ENCODE results near the gene EMC8. TPM values are rescaled to one million over a fixed set of nuclear protein-coding genes. Genes with fewer than 3 reads are reported as not detected.
A peak's percentile ranks its signal among the peaks of the same experiment; 100 is the strongest.

The EMC8 gene
- total and polyA plus RNA-seq, 5 experiments from 2014 or later = 21.6 to 38.7 (median 28.6) TPM

GRCh38 chr16:85830821-85831220 is 31.5 kb upstream of the EMC8 start:
- POLR2A ChIA-PET = no interaction called here
- Mint-ChIP-seq H3K27me3 (peaks cover 13 to 49% (median 33%) of the 10 kb centered on the region in 5 donors), H3K9me3 (no peaks in the 10 kb centered on the region), H3K4me1 (peaks cover 8 to 34% (median 11%) of the 10 kb centered on the region in 4 donors), H3K4me3 (peak overlapping the region in 2 of 10 donors; percentile 25 to 63), H3K27ac (peak overlapping the region in 1 of 10 donors; percentile 72), H3K36me3 (no peaks in the 10 kb centered on the region)
- ATAC-seq = no peak
- DNase-seq = no peak

- ATAC-seq (no peak), DNase-seq (peak in 1 of 10 donors; percentile 6)
- Mint-ChIP-seq H3K27me3 (peaks cover 13 to 41% (median 33%) of the 10 kb centered on the region in 5 donors), H3K36me3 (no peaks in the 10 kb centered on the region), H3K4me3 (peak overlapping the region in 9 of 10 donors; percentile 28 to 78 (median 51)), H3K27ac (peak overlapping the region in 1 of 10 donors; percentile 29), H3K9me3 (no peaks in the 10 kb centered on the region), H3K4me1 (peaks cover 8 to 34% (median 11%) of the 10 kb centered on the region in 4 donors)
- POLR2A ChIA-PET = no interaction called here
These were observed 30.6 kb upstream of the EMC8 start for GRCh38 chr16:85829751-85830445.

- no peak for ATAC-seq
- Mint-ChIP-seq H3K36me3 (no peaks in the 10 kb centered on the region), H3K4me3 (peak overlapping the region in 9 of 10 donors; percentile 33 to 78 (median 52)), H3K9me3 (no peaks in the 10 kb centered on the region), H3K27ac (peak overlapping the region in 2 of 10 donors; percentile 35 to 64), H3K4me1 (peaks cover 8 to 34% (median 11%) of the 10 kb centered on the region in 4 donors), H3K27me3 (peaks cover 13 to 42% (median 33%) of the 10 kb centered on the region in 5 donors)
- POLR2A ChIA-PET = no interaction called here
- no peak for DNase-seq
These were observed 29.9 kb upstream of the EMC8 start for GRCh38 chr16:85829171-85829719.

GRCh38 chr16:85828166-85828565 is 28.8 kb upstream of the EMC8 start:
- Mint-ChIP-seq H3K9me3 (no peaks in the 10 kb centered on the region), H3K27me3 (peaks cover 12 to 37% (median 25%) of the 10 kb centered on the region in 5 donors), H3K36me3 (no peaks in the 10 kb centered on the region), H3K27ac (peak overlapping the region in 1 of 10 donors; percentile 28), H3K4me3 (no peak overlapping the region), H3K4me1 (peaks cover 8 to 32% (median 11%) of the 10 kb centered on the region in 4 donors)
- POLR2A ChIA-PET = no interaction called here
- DNase-seq (no peak), ATAC-seq (no peak)

GRCh38 chr16:85826686-85827247 is 27.4 kb upstream of the EMC8 start:
- Mint-ChIP-seq H3K36me3 (no peaks in the 10 kb centered on the region), H3K27me3 (peaks cover 7 to 23% (median 14%) of the 10 kb centered on the region in 5 donors), H3K4me1 (peaks cover 8 to 23% (median 11%) of the 10 kb centered on the region in 4 donors), H3K4me3 (no peak overlapping the region), H3K9me3 (no peaks in the 10 kb centered on the region), H3K27ac (no peak overlapping the region)
- no peak for DNase-seq
- POLR2A ChIA-PET = no interaction called here
- ATAC-seq = no peak

GRCh38 chr16:85825326-85825725 is 26.0 kb upstream of the EMC8 start:
- DNase-seq (no peak), ATAC-seq (no peak)
- H3K4me3 Mint-ChIP-seq = no peak overlapping the region
- no peaks in the 10 kb centered on the region for H3K36me3 Mint-ChIP-seq
- H3K27me3 Mint-ChIP-seq = peaks cover 0 to 9% (median 1%) of the 10 kb centered on the region in 5 donors
- POLR2A ChIA-PET = no interaction called here
- peaks cover 6 to 23% (median 15%) of the 10 kb centered on the region in 4 donors for H3K4me1 Mint-ChIP-seq
- H3K27ac Mint-ChIP-seq = no peak overlapping the region
- no peaks in the 10 kb centered on the region for H3K9me3 Mint-ChIP-seq

GRCh38 chr16:85824161-85825135 is 25.1 kb upstream of the EMC8 start:
- Mint-ChIP-seq H3K27ac (no peak overlapping the region), H3K27me3 (peaks cover 0 to 8% (median 1%) of the 10 kb centered on the region in 5 donors), H3K9me3 (no peaks in the 10 kb centered on the region), H3K36me3 (no peaks in the 10 kb centered on the region), H3K4me1 (peaks cover 4 to 19% (median 12%) of the 10 kb centered on the region in 4 donors), H3K4me3 (no peak overlapping the region)
- POLR2A ChIA-PET = no interaction called here
- DNase-seq (no peak), ATAC-seq (no peak)

- no peak for DNase-seq
- Mint-ChIP-seq H3K4me1 (peaks cover 2 to 17% (median 12%) of the 10 kb centered on the region in 4 donors), H3K36me3 (no peaks in the 10 kb centered on the region), H3K4me3 (no peak overlapping the region), H3K27ac (no peak overlapping the region), H3K27me3 (peaks cover 0 to 5% (median 0%) of the 10 kb centered on the region in 5 donors), H3K9me3 (no peaks in the 10 kb centered on the region)
- ATAC-seq = no peak
- POLR2A ChIA-PET = no interaction called here
These were observed 24.1 kb upstream of the EMC8 start for GRCh38 chr16:85823328-85823920.

GRCh38 chr16:85822145-85822544 is 22.8 kb upstream of the EMC8 start:
- ATAC-seq (no peak), DNase-seq (no peak)
- Mint-ChIP-seq H3K27me3 (peaks cover 0 to 8% (median 2%) of the 10 kb centered on the region in 5 donors), H3K9me3 (no peaks in the 10 kb centered on the region), H3K36me3 (no peaks in the 10 kb centered on the region), H3K27ac (no peak overlapping the region), H3K4me3 (no peak overlapping the region), H3K4me1 (peaks cover 2 to 17% (median 12%) of the 10 kb centered on the region in 4 donors)
- POLR2A ChIA-PET = interaction anchor here (0.9 to 1.6 kb wide), 5 partner anchors 13 to 173 kb away, joined by 3 to 11 read pairs (median 4); no protein-coding TSS in a partner anchor

GRCh38 chr16:85821390-85822135 is 22.2 kb upstream of the EMC8 start:
- DNase-seq (peak; percentile 59 to 84 (median 79)), ATAC-seq (peak; percentile 84 to 90)
- Mint-ChIP-seq H3K27me3 (peaks cover 0 to 8% (median 2%) of the 10 kb centered on the region in 5 donors), H3K27ac (no peak overlapping the region), H3K36me3 (no peaks in the 10 kb centered on the region), H3K4me1 (peaks cover 2 to 17% (median 12%) of the 10 kb centered on the region in 4 donors), H3K4me3 (no peak overlapping the region), H3K9me3 (no peaks in the 10 kb centered on the region)
- POLR2A ChIA-PET = interaction anchor here (0.9 to 1.6 kb wide), 6 partner anchors 13 to 195 kb away, joined by 3 to 11 read pairs (median 4); no protein-coding TSS in a partner anchor

- DNase-seq = no peak
- peak; percentile 9 to 28 for ATAC-seq
- Mint-ChIP-seq H3K4me3 (no peak overlapping the region), H3K4me1 (peaks cover 2 to 17% (median 12%) of the 10 kb centered on the region in 4 donors), H3K36me3 (no peaks in the 10 kb centered on the region), H3K9me3 (no peaks in the 10 kb centered on the region), H3K27ac (no peak overlapping the region), H3K27me3 (peaks cover 0 to 13% (median 3%) of the 10 kb centered on the region in 5 donors)
- POLR2A ChIA-PET = interaction anchor here (1.0 to 1.6 kb wide), 4 partner anchors 89 to 195 kb away, joined by 3 to 8 read pairs (median 4); no protein-coding TSS in a partner anchor
These were observed 21.4 kb upstream of the EMC8 start for GRCh38 chr16:85820604-85821372.

Measured in naive thymus-derived CD8-positive, alpha-beta T cell (primary cell).